Thoracic aorta (tissue), 2 donors: ENCODE results near the gene SLC29A2. TPM values are rescaled to one million over a fixed set of nuclear protein-coding genes. Genes with fewer than 3 reads are reported as not detected.

Experiments used
- ATAC-seq: fragments of 150-250 bp; one replicate; pipeline ENCODE4 v1.8.0; 2017; ENCODE audit warnings: low read depth; ENCODE audit not compliant: insufficient number of reproducible peaks, low FRiP score
- DNase-seq: peaks from one replicate; pipeline ENCODE4 v3.0.0-alpha.2; 2020; ENCODE audit warnings: low spot score
- H3K27ac ChIP-seq, 2 donors: fragments of 200-600 bp; sonication (generic); 1 replicate in 1 of 2; 2 replicates in 1 of 2; pipeline ENCODE4 v1.5.1; 2016; ENCODE audit warnings: mild to moderate bottlenecking in 2 of 2, moderate library complexity in 2 of 2
- H3K27me3 ChIP-seq: fragments of 200-600 bp; sonication (generic); replicated peaks from 2 replicates; pipeline ENCODE4 v1.6.0; 2016; ENCODE audit warnings: mild to moderate bottlenecking; ENCODE audit not compliant: insufficient read depth
- H3K36me3 ChIP-seq: fragments of 200-600 bp; sonication (generic); one replicate; pipeline ENCODE4 v1.5.1; 2016
- H3K4me1 ChIP-seq, 2 donors: fragments of 200-600 bp; sonication (generic); 1 replicate in 1 of 2; 2 replicates in 1 of 2; pipeline versions ENCODE4 v1.5.1 to v1.6.0; 2016; ENCODE audit warnings: low read depth in 2 of 2, mild to moderate bottlenecking in 1 of 2; ENCODE audit not compliant: control insufficient read depth in 1 of 2
- H3K4me3 ChIP-seq: fragments of 200-600 bp; sonication (generic); 2 replicates; pipeline ENCODE4 v1.5.1; 2016; ENCODE audit warnings: mild to moderate bottlenecking
- H3K9me3 ChIP-seq: fragments of 200-600 bp; sonication (generic); 2 replicates; pipeline ENCODE4 v1.5.1; 2016
- total RNA-seq, 2 donors: library from RNA; depleted of rRNA; stranded (reverse); fragments of >200 nt; gene quantifications; one replicate each; pipeline versions ENCODE4 v1.1.0 to v1.2.3, GENCODE V29; 2016
- TF ChIP-seq, protein P1 (sequence below): fragments of 200-600 bp; sonication (generic); IDR thresholded peaks from one replicate; pipeline ENCODE4 v1.5.1; 2019; ENCODE audit warnings: antibody characterized with exemption

SLC29A2 gene
- total RNA-seq, 2 donors from 2014 or later: 2.5 to 3.0 TPM

- TF ChIP-seq, protein P1, sequence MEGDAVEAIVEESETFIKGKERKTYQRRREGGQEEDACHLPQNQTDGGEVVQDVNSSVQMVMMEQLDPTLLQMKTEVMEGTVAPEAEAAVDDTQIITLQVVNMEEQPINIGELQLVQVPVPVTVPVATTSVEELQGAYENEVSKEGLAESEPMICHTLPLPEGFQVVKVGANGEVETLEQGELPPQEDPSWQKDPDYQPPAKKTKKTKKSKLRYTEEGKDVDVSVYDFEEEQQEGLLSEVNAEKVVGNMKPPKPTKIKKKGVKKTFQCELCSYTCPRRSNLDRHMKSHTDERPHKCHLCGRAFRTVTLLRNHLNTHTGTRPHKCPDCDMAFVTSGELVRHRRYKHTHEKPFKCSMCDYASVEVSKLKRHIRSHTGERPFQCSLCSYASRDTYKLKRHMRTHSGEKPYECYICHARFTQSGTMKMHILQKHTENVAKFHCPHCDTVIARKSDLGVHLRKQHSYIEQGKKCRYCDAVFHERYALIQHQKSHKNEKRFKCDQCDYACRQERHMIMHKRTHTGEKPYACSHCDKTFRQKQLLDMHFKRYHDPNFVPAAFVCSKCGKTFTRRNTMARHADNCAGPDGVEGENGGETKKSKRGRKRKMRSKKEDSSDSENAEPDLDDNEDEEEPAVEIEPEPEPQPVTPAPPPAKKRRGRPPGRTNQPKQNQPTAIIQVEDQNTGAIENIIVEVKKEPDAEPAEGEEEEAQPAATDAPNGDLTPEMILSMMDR: no peak
- DNase-seq: no peak
- Histone ChIP-seq H3K27ac (no peak overlapping the region), H3K9me3 (no peaks in the 10 kb centered on the region), H3K4me1 (peaks cover 18 to 30% of the 10 kb centered on the region in 2 donors), H3K27me3 (no peaks in the 10 kb centered on the region), H3K4me3 (no peak overlapping the region), H3K36me3 (no peaks in the 10 kb centered on the region)
- ATAC-seq: no peak
Observed at GRCh38 chr11:66349084-66349386, 22.5 kb downstream of the SLC29A2 start.

DNA sequence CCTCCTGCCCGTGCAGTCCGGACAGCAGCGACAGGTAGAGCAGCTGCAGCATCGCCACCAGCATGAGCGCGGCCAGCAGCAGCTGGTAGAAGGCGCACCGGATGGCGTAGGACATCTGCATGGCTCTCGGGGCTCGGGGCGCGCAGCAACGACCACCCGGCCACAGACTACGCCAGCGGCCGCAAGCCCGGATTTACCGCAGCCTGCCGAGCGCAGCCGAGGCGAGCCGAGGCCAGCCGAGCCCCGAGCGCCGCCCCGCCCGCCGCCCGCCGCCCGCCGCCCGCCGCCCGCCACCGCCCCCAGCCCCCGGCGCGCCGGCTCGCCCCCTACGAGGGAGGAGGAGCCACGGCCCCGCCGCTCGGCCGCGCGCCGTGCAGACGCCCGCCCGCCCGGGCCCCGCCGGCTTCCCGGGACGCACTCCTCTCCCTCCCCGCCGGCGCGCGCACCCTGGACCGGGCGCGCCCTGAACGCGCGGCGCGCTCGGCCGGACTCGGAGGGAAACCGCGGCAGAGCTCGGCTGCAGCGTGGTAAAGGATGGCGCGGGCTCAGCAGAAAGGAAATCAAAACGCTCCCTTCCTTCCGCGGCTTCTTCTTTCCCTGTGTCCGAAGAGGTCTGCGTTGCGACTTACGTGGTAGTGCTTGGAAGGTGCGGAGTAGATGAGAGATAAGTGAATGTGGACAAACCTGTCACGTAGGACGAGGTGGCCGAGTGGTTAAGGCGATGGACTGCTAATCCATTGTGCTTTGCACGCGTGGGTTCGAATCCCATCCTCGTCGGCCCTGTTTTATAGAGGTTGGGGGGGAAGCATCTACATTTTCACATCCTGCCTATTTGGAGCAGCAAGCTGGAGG, 23.9 kb downstream of the SLC29A2 start, which contains the start of gene B4GAT1:
TSS of gene B4GAT1 (minus strand) at position 205 of the 852 bp plus-strand sequence. CDS start at position 121, 84 bp downstream.
- TF ChIP-seq, protein P1: no peak
- no peaks in the 10 kb centered on the region for H3K36me3 ChIP-seq
- peak; percentile 72 for ATAC-seq
- peaks cover 25 to 41% of the 10 kb centered on the region in 2 donors for H3K4me1 ChIP-seq
- H3K9me3 ChIP-seq: no peaks in the 10 kb centered on the region
- H3K27me3 ChIP-seq: no peaks in the 10 kb centered on the region
- peak within 1 kb of the TSS; percentile 94 for H3K4me3 ChIP-seq
- peak; percentile 64 for DNase-seq
- H3K27ac ChIP-seq: peak within 1 kb of the TSS; percentile 84 to 87

DNA sequence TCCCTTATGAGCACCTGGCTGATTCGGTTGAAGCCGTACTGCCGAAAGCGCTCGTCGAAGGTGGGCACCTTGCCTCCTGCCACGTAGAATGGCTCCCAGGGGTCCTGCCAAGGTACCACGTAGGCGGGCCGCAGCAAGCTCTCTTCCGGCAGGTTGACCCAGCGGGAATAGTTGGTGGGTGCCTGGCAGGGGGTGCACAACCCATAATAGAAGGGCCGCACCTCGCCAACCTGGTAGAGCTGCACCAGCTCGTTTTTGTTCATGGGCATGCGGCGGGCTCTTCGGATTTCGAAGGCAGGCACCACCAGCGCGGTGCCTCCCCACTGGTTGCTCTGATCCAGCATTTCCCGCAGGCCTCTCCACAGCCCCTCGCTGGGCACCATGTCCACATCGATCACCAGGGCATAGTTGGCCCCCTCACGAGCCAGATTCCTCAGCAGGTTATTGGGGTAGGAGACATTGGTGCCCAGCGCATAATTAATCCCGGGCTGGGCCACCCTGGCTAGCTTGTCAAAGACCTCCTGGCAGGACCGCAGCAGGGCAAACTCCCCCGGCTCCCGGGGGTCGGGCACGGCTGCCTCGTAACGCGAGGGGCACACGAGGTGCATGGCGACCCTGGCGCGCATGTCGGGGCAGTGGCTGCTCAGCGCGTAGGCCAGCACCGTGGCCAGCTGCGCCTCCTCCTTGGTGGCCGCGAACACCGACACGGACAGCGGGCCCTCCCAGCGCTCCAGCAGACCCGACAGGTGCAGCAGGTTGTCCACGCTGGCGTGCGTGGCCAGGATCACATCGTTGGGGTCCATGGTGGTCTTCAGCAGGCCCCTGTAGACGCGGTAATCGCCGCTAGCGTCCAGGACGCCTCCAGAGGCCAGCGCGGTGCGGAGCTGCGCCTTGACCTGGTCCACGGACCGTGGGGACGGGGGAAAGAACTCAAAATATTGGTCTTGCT, 24.8 kb downstream of the SLC29A2 start:
- H3K4me1 ChIP-seq: peaks cover 25 to 41% of the 10 kb centered on the region in 2 donors
- H3K27ac ChIP-seq: peak overlapping the region; percentile 84
- TF ChIP-seq, protein P1: no peak
- H3K27me3 ChIP-seq: no peaks in the 10 kb centered on the region
- peak overlapping the region; percentile 94 for H3K4me3 ChIP-seq
- ATAC-seq (no peak), DNase-seq (no peak)
- no peaks in the 10 kb centered on the region for H3K9me3 ChIP-seq
- peaks cover under 1% of the 10 kb centered on the region for H3K36me3 ChIP-seq

- DNase-seq: no peak
- Histone ChIP-seq H3K27me3 (no peaks in the 10 kb centered on the region), H3K27ac (peak overlapping the region; percentile 79 to 84), H3K9me3 (no peaks in the 10 kb centered on the region), H3K36me3 (peaks cover 14% of the 10 kb centered on the region), H3K4me1 (peaks cover 25 to 41% of the 10 kb centered on the region in 2 donors), H3K4me3 (peak overlapping the region; percentile 91)
- ATAC-seq: no peak
- TF ChIP-seq, protein P1: no peak
Observed at GRCh38 chr11:66345316-66345649, 26.3 kb downstream of the SLC29A2 start.
